BLaER1 (cell line): ENCODE measurements around the gene CTNNA2.

Source experiments
- H3K27ac ChIP-seq: shearing (Covaris generic); formaldehyde crosslinking; 2 replicates; pipeline ENCODE4 v1.8.1; 2022
- H3K27me3 ChIP-seq: shearing (Covaris generic); formaldehyde crosslinking; 2 replicates; pipeline ENCODE4 v1.8.1; 2022
- H3K36me3 ChIP-seq: shearing (Covaris generic); formaldehyde crosslinking; 2 replicates; pipeline ENCODE4 v1.8.1; 2022
- H3K4me1 ChIP-seq: shearing (Covaris generic); formaldehyde crosslinking; 2 replicates; pipeline ENCODE4 v1.8.1; 2022
- H3K4me2 ChIP-seq: shearing (Covaris generic); formaldehyde crosslinking; 2 replicates; pipeline ENCODE4 v1.8.1; 2022
- H3K4me3 ChIP-seq: shearing (Covaris generic); formaldehyde crosslinking; 2 replicates; pipeline ENCODE4 v1.8.1; 2022
- H3K9ac ChIP-seq: shearing (Covaris generic); formaldehyde crosslinking; 2 replicates; pipeline ENCODE4 v1.8.1; 2022
- H3K9me3 ChIP-seq: shearing (Covaris generic); formaldehyde crosslinking; 2 replicates; pipeline ENCODE4 v1.8.1; 2022
- H4K20me1 ChIP-seq: shearing (Covaris generic); formaldehyde crosslinking; 2 replicates; pipeline ENCODE4 v1.8.1; 2022
- Cebpa-rat ChIP-seq: shearing (Covaris generic); IDR thresholded peaks from 2 replicates; pipeline ENCODE4 v1.8.1; 2022

Gene CTNNA2

DNA sequence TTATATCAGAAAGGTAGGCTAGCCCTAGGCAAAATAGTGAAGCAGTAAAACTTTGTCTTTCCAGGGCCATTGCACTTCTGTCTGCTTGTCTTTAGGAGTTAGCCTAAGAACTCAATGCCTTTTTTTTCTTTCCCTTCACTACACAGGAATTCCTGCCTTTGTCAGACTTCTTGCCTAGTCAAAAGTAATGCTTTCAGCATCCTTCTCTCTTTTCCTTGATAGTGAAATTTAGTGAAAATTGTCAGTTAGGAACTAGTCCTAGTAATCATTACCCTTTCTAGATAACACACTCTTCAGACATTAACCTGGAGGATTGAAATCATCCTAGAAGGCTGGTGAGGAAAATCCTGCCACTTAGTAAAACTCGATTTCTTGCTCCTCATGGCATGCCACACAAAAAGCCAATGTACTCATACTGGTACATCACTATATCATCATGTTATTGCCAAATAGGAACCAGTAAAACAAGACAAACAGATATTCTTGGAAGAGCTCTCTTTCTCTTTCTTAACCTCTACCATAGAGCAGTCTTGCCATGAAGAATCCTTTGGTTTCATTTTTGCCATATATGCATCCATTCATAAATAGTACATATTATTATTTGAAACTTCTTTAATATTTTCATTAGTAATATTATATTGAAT, 320.5 kb downstream of the CTNNA2 start:
- H3K9me3 ChIP-seq, result no peaks in the 10 kb centered on the region
- no peak overlapping the region for H3K4me2 ChIP-seq
- H3K27me3 ChIP-seq, result no peaks in the 10 kb centered on the region
- no peaks in the 10 kb centered on the region for H3K4me1 ChIP-seq
- TF ChIP-seq Cebpa-rat, result no peak
- H3K9ac ChIP-seq, result no peak overlapping the region
- no peak overlapping the region for H3K4me3 ChIP-seq
- no peak overlapping the region for H3K27ac ChIP-seq
- H3K36me3 ChIP-seq, result no peaks in the 10 kb centered on the region
- H4K20me1 ChIP-seq, result no peaks in the 10 kb centered on the region

DNA sequence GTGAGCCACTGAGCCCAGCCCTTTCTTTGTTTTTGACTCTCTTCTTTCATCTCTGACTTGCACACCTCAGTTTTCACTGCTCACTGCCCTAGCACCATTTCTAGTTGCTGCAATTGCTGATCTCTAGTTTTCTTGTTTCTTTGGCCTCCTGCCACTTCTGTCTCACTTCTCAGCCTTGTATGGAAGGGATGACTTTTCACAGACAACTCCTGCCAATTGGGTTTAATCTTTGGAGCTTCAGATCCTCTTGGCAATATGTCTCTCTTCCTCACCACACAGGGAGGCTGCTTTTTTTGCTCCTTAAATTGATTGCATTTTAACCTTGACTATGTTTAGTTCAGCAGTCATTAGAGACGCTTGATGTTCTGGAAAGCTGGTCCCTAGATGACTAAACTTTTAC, 323.1 kb downstream of the CTNNA2 start:
- Histone ChIP-seq H3K27me3 (no peaks in the 10 kb centered on the region), H3K4me1 (no peaks in the 10 kb centered on the region), H3K4me2 (no peak overlapping the region), H3K36me3 (no peaks in the 10 kb centered on the region), H3K27ac (no peak overlapping the region), H4K20me1 (no peaks in the 10 kb centered on the region), H3K4me3 (no peak overlapping the region), H3K9ac (no peak overlapping the region), H3K9me3 (no peaks in the 10 kb centered on the region)
- no peak for TF ChIP-seq Cebpa-rat

DNA sequence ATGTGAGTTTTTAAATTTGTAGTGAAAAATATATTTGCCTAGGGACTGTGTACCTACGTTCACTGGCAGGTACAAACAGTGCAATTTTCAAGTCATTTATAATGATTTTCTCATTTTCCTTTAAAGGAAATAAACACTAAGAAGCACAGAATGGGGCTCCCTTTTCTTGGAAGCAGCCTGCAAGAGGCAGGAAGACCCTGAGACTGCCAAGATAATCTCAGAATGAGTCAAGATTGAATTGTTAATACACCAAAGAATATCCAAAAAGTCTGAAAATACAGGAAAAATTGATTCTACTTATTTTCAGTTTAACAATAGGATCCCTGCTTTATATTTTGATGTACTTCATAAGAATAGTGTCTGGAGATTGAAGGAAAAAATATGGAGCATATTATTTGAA, 331.2 kb downstream of the CTNNA2 start:
- no peak overlapping the region for H3K9ac ChIP-seq
- no peak overlapping the region for H3K4me2 ChIP-seq
- H3K9me3 ChIP-seq, result no peaks in the 10 kb centered on the region
- H3K27ac ChIP-seq, result no peak overlapping the region
- H3K4me1 ChIP-seq, result no peaks in the 10 kb centered on the region
- TF ChIP-seq Cebpa-rat, result no peak
- no peaks in the 10 kb centered on the region for H4K20me1 ChIP-seq
- H3K4me3 ChIP-seq, result no peak overlapping the region
- H3K36me3 ChIP-seq, result no peaks in the 10 kb centered on the region
- H3K27me3 ChIP-seq, result no peaks in the 10 kb centered on the region

DNA sequence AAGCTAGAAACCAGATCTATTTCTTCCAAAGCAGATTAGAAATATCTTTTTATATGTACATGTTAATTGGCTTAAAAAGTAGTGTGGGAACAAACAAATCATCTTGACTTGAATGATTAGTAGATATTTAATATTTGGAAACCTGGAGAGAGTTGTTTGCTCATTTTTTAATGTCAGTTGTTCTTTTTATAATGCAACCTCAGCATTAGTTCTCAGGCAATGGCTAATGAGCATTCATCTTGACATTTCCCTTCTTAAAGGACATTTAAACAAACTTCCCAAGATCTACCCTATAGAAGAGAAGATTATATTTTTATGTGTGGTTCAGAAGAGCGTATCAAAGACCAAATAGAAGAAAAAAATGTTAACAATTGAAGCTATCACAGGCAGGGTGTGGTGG, 334.0 kb downstream of the CTNNA2 start:
- no peak for TF ChIP-seq Cebpa-rat
- Histone ChIP-seq H3K9ac (no peak overlapping the region), H3K27ac (no peak overlapping the region), H3K4me1 (no peaks in the 10 kb centered on the region), H4K20me1 (no peaks in the 10 kb centered on the region), H3K4me2 (no peak overlapping the region), H3K4me3 (no peak overlapping the region), H3K36me3 (no peaks in the 10 kb centered on the region), H3K27me3 (no peaks in the 10 kb centered on the region), H3K9me3 (no peaks in the 10 kb centered on the region)

DNA sequence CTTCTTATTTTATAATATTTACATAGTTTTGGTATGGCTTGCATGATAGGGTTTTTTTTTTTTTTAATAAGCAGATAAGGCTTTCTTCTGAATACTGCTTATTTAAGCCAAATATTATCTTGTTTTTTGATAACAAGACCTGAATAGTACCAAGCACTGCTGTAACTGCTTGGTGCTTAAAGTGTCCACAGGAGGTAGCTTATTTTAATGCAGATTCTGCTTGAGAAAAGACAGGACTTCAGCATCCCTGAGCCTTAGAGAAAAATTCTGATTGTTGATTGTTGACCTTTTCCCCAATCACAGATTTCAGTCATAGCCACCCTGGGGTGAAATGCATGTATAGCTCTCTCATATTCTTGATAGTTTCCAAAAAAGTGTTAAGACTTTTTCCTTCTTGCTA, 336.4 kb downstream of the CTNNA2 start:
- H3K27ac ChIP-seq, result no peak overlapping the region
- no peak overlapping the region for H3K4me3 ChIP-seq
- no peaks in the 10 kb centered on the region for H3K4me1 ChIP-seq
- H3K27me3 ChIP-seq, result no peaks in the 10 kb centered on the region
- no peaks in the 10 kb centered on the region for H3K36me3 ChIP-seq
- H4K20me1 ChIP-seq, result no peaks in the 10 kb centered on the region
- H3K9ac ChIP-seq, result no peak overlapping the region
- no peak overlapping the region for H3K4me2 ChIP-seq
- H3K9me3 ChIP-seq, result no peaks in the 10 kb centered on the region
- no peak for TF ChIP-seq Cebpa-rat

DNA sequence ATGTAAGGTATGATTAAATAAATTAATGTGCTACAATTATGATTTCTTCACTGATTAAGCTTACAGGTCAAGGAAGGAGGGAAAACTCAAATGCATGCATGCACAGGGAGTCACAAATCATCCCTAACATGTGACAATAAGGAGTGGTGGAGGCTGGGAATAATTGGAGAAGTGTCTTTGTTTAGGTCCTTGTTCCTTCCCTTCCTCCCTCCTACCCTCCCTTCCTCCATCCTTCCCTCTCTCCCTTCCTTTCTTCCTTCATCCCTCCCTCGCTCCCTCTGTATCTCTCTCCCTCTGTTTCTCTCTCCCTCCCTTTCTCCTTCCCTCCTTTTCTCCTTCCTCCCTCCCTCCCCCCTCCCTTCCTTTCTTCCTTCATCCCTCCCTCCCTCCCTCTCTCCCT, 337.1 kb downstream of the CTNNA2 start:
- Histone ChIP-seq H3K27ac (no peak overlapping the region), H3K36me3 (no peaks in the 10 kb centered on the region), H3K9ac (no peak overlapping the region), H3K4me2 (no peak overlapping the region), H3K9me3 (no peaks in the 10 kb centered on the region), H3K4me3 (no peak overlapping the region), H3K4me1 (no peaks in the 10 kb centered on the region), H3K27me3 (no peaks in the 10 kb centered on the region), H4K20me1 (no peaks in the 10 kb centered on the region)
- no peak for TF ChIP-seq Cebpa-rat

DNA sequence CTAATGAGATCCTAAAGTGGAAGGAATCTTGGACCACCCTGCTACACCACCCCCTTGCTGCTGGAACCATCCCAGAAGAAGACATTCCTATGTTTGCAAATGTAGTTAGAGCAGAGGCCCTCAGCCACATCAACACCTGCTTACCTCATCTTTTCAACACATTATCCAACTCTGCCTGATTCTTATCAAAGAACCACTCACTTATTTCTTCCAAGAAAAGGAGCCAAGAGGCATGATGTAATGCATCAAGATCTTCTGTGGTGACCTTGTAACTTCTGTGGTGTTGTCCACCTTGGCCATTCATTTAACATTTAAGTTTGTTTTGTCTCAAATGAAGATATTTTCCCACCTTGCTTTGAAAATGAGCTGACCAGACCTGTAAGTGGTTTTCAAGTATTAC, 338.1 kb downstream of the CTNNA2 start:
- Histone ChIP-seq H3K9ac (no peak overlapping the region), H3K4me1 (no peaks in the 10 kb centered on the region), H3K27me3 (no peaks in the 10 kb centered on the region), H3K27ac (no peak overlapping the region), H3K4me2 (no peak overlapping the region), H3K36me3 (no peaks in the 10 kb centered on the region), H4K20me1 (no peaks in the 10 kb centered on the region), H3K9me3 (no peaks in the 10 kb centered on the region), H3K4me3 (no peak overlapping the region)
- TF ChIP-seq Cebpa-rat, result no peak

DNA sequence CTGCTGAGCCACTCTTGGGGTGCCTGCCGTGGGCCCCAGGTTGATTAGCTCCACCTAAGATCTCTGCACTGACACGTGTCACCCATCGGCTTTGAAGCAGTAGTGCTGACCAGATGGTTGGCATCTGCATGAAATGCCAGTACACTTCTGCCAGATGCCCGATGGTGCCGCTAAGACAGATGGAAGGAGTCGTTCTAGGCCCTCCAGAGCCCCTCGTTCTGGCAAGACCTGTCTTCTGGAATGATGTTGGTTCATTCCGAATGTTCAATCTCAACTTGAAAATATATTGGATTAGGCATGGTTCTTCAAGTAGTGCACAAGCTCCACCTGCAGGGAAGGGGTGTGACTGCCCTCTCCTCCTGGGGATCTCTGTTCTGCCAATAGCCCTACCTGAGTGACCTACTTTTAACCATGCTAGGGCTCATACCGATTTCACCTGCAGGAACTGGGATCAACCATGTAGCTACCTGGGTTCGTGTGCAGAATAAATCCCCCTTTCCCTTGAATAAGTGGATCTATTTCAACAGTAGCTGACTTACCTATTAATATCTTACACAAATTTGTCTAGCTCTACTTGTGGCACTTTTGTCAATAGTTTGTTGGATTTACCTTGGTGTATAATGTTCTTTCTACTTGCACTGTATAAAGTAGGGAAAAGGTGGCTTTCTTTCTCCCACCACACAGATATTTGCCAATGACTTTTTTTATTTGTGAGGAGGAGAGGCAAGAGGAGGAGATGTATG, 342.6 kb downstream of the CTNNA2 start:
- Histone ChIP-seq H3K36me3 (no peaks in the 10 kb centered on the region), H3K4me2 (no peak overlapping the region), H3K27me3 (no peaks in the 10 kb centered on the region)

DNA sequence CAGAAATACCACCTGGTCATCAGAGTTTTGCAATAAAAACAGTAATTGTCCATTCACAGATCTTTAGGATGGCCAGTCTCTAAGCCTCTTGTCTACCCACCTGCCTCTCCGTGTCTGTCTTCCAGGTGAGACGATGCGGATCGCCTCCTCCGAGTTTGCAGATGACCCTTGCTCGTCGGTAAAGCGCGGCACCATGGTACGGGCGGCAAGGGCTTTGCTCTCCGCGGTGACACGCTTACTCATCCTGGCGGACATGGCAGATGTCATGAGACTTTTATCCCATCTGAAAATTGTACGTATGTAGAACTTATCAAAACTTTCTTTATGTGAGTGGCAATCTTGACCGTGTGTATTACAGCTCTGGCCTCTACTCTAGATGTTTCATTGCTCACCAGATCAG, 345.0 kb downstream of the CTNNA2 start:
- H3K4me1 ChIP-seq, result no peaks in the 10 kb centered on the region
- H4K20me1 ChIP-seq, result no peaks in the 10 kb centered on the region
- no peaks in the 10 kb centered on the region for H3K27me3 ChIP-seq
- TF ChIP-seq Cebpa-rat, result no peak
- no peak overlapping the region for H3K4me3 ChIP-seq
- H3K36me3 ChIP-seq, result no peaks in the 10 kb centered on the region
- no peak overlapping the region for H3K4me2 ChIP-seq
- no peak overlapping the region for H3K9ac ChIP-seq
- no peaks in the 10 kb centered on the region for H3K9me3 ChIP-seq
- no peak overlapping the region for H3K27ac ChIP-seq

More for the DNA sequence above, 342.6 kb downstream of the CTNNA2 start:
- TF ChIP-seq Cebpa-rat, result no peak
- no peaks in the 10 kb centered on the region for H3K9me3 ChIP-seq
- H4K20me1 ChIP-seq, result no peaks in the 10 kb centered on the region
- H3K27ac ChIP-seq, result no peak overlapping the region
- no peak overlapping the region for H3K4me3 ChIP-seq
- no peak overlapping the region for H3K9ac ChIP-seq
- no peaks in the 10 kb centered on the region for H3K4me1 ChIP-seq

DNA sequence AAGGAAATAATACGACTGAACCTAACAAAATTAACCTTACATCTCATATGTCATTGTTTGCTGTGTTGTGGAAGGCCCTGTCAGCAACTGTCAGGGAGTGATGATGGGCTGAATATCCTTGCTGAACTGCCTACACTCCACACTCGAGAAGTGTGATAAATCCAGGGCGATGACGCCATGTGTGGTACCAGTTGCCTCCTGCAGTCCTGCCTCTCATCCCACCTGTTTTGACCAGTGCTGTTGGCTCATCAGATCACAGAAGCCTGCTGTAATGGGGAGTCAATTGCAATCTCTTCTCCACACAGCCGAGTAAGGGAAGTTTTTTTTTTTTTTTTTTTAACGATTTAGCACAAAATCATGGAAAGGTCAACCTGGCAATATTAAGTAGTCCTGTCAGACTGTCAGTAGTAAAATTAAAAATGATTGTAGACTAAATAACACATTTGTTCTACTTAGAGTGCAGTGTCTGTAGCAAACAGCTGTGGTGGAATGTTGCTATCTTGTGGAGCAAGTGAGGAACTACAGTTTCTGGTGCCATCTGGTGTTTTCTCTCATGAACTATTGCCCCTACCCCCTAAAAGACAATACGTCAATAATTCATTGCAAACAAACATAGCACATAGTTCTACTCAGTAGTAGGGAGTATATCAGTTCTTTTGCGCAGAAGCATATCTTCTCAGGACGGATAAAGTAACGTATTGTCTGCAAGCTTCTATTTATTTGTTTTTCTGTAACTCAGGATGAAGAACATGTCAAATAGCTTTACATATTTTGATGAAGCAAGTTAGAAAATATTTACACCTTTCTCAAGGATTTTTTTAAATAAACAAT, 347.6 kb downstream of the CTNNA2 start:
- Histone ChIP-seq H3K27ac (no peak overlapping the region), H3K4me3 (no peak overlapping the region), H3K4me2 (no peak overlapping the region), H4K20me1 (no peaks in the 10 kb centered on the region), H3K27me3 (no peaks in the 10 kb centered on the region), H3K9ac (no peak overlapping the region), H3K4me1 (no peaks in the 10 kb centered on the region; the same call in 1 of the 2 replicates), H3K9me3 (no peaks in the 10 kb centered on the region), H3K36me3 (no peaks in the 10 kb centered on the region)
- TF ChIP-seq Cebpa-rat, result no peak
